HFFc6 (cell line): ENCODE results near the gene MMP14. TPM values are rescaled to one million over a fixed set of nuclear protein-coding genes. Genes with fewer than 3 reads are reported as not detected.
A peak's percentile ranks its signal among the peaks of the same experiment; 100 is the strongest.

Experiments used
- DNase-seq: peaks from one replicate; pipeline ENCODE4 v3.0.0-alpha.2; 2018
- H3K27ac Mint-ChIP-seq: 2 replicates; pipeline ENCODE4 v1.8.0; 2020; ENCODE audit warnings: mild to moderate bottlenecking, mixed read lengths
- H3K27me3 Mint-ChIP-seq: 2 replicates; pipeline ENCODE4 v1.8.0; 2021; ENCODE audit warnings: mild to moderate bottlenecking, moderate library complexity, mixed read lengths; ENCODE audit not compliant: insufficient read depth
- H3K36me3 Mint-ChIP-seq: 2 replicates; pipeline ENCODE4 v1.8.0; 2021; ENCODE audit warnings: low read depth, mixed read lengths
- H3K4me1 Mint-ChIP-seq: 2 replicates; pipeline ENCODE4 v1.8.0; 2020; ENCODE audit warnings: low read depth, mixed read lengths
- H3K4me3 Mint-ChIP-seq: 2 replicates; pipeline ENCODE4 v1.8.0; 2020; ENCODE audit warnings: mild to moderate bottlenecking, moderate library complexity, mixed read lengths
- H3K9me3 Mint-ChIP-seq: 2 replicates; pipeline ENCODE4 v1.8.0; 2020; ENCODE audit warnings: mild to moderate bottlenecking, mixed read lengths
- total RNA-seq, 6 experiments: library from RNA; stranded (reverse); fragmentation: NEBNext Ultra II Directional; extraction: Animal tissue kit (Norgen Biotek cat#: 25700); gene quantifications; 2 replicates in 1 of 6; 3 replicates in 5 of 6; pipeline ENCODE4 v1.2.3, GENCODE V29; 2021
- TF ChIP-seq, protein P1 (sequence below): fragments of 200-600 bp; sonication (generic); IDR thresholded peaks from 2 replicates; pipeline ENCODE4 v1.5.0; 2021; ENCODE audit warnings: antibody characterized with exemption, mild to moderate bottlenecking

MMP14 gene
- total RNA-seq, 6 experiments from 2014 or later: 284 to 322 (median 298) TPM

DNA sequence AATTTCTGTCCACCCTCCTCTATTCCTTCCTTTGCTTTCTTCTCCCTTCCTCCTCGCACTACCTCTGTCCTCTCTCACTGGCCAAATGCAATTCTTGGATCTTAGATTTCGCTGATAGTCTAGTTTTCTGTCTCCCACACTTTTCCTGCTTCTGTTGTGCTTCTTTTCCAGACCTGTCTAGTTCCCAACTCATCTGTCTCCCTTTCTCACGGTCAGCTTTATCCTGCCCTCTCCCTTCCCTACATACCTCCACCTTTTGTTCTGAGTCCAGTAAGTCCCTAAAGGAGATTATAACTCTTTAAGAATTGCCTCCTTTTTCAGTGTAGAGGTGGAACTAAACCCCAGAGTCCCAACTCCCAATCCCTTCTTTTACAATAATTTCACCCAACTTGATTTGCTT lies 880 bp upstream of the MMP14 start:
- H3K4me3 Mint-ChIP-seq: no peak overlapping the region; the same call in 1 of the 2 replicates
- H3K9me3 Mint-ChIP-seq: no peaks in the 10 kb centered on the region
- TF ChIP-seq, protein P1, sequence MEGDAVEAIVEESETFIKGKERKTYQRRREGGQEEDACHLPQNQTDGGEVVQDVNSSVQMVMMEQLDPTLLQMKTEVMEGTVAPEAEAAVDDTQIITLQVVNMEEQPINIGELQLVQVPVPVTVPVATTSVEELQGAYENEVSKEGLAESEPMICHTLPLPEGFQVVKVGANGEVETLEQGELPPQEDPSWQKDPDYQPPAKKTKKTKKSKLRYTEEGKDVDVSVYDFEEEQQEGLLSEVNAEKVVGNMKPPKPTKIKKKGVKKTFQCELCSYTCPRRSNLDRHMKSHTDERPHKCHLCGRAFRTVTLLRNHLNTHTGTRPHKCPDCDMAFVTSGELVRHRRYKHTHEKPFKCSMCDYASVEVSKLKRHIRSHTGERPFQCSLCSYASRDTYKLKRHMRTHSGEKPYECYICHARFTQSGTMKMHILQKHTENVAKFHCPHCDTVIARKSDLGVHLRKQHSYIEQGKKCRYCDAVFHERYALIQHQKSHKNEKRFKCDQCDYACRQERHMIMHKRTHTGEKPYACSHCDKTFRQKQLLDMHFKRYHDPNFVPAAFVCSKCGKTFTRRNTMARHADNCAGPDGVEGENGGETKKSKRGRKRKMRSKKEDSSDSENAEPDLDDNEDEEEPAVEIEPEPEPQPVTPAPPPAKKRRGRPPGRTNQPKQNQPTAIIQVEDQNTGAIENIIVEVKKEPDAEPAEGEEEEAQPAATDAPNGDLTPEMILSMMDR: no peak
- no peak for DNase-seq
- peak overlapping the region; percentile 93 for H3K27ac Mint-ChIP-seq
- H3K36me3 Mint-ChIP-seq: peaks cover 31% of the 10 kb centered on the region
- H3K4me1 Mint-ChIP-seq: peaks cover 38% of the 10 kb centered on the region
- H3K27me3 Mint-ChIP-seq: no peaks in the 10 kb centered on the region; the same call in none of the 2 replicates

GRCh38 chr14:22837114-22837749 lies 847 bp downstream of the MMP14 start:
- Mint-ChIP-seq H3K9me3 (no peaks in the 10 kb centered on the region), H3K4me3 (peak overlapping the region; percentile 99), H3K27me3 (no peaks in the 10 kb centered on the region; the same call in 1 of the 2 replicates), H3K36me3 (peaks cover 33% of the 10 kb centered on the region), H3K27ac (peak overlapping the region; percentile 93), H3K4me1 (peaks cover 44% of the 10 kb centered on the region)
- TF ChIP-seq, protein P1: peak; percentile 11; the same call in 1 of the 2 replicates
- DNase-seq: peak; percentile 60

- Mint-ChIP-seq H3K4me3 (peak overlapping the region; percentile 99), H3K36me3 (peaks cover 38% of the 10 kb centered on the region), H3K27me3 (peaks cover 2% of the 10 kb centered on the region), H3K4me1 (peaks cover 44% of the 10 kb centered on the region), H3K27ac (peak overlapping the region; percentile 93), H3K9me3 (no peaks in the 10 kb centered on the region)
- TF ChIP-seq, protein P1: no peak
- DNase-seq: peak; percentile 42
These were observed 1.6 kb downstream of the MMP14 start for GRCh38 chr14:22837750-22838538.

- Mint-ChIP-seq H3K36me3 (peaks cover 38% of the 10 kb centered on the region), H3K4me1 (peaks cover 44% of the 10 kb centered on the region), H3K9me3 (no peaks in the 10 kb centered on the region), H3K4me3 (peak overlapping the region; percentile 99), H3K27me3 (peaks cover 2% of the 10 kb centered on the region), H3K27ac (peak overlapping the region; percentile 93)
- DNase-seq: peak; percentile 61
- TF ChIP-seq, protein P1: no peak
These were observed 2.3 kb downstream of the MMP14 start for GRCh38 chr14:22838631-22839041.

- peak overlapping the region; percentile 93 for H3K27ac Mint-ChIP-seq
- H3K9me3 Mint-ChIP-seq: no peaks in the 10 kb centered on the region
- TF ChIP-seq, protein P1: no peak
- DNase-seq: no peak
- H3K36me3 Mint-ChIP-seq: peaks cover 40% of the 10 kb centered on the region
- H3K27me3 Mint-ChIP-seq: peaks cover 2% of the 10 kb centered on the region
- H3K4me3 Mint-ChIP-seq: peak overlapping the region; percentile 99
- H3K4me1 Mint-ChIP-seq: peaks cover 44% of the 10 kb centered on the region
These were observed 2.9 kb downstream of the MMP14 start for GRCh38 chr14:22839159-22839779.
